Measurements from ENCODE around the gene TMC2. TPM values are rescaled to one million over a fixed set of nuclear protein-coding genes. Genes with fewer than 3 reads are reported as not detected.
"Not testable (repeated sequence)": the region's sequence is repeated elsewhere in the genome, so short reads cannot be mapped to it uniquely, and the experiment has no call there.

Gene TMC2
- total RNA-seq, 1 donor from 2014 or later: not detected

- no peaks in the 10 kb centered on the region for H3K27me3 ChIP-seq (ENCODE audit: low read depth)
- H3K9me3 ChIP-seq (replicated peaks): no peaks in the 10 kb centered on the region
- peaks cover 4% of the 10 kb centered on the region for H3K4me1 ChIP-seq
- H3K4me3 ChIP-seq: no peak overlapping the region
- H3K36me3 ChIP-seq: no peaks in the 10 kb centered on the region
- no peak for DNase-seq
- no peak for TF ChIP-seq CTCF (IDR thresholded peaks at IDR 0.05; ENCODE audit: borderline replicate concordance)
- H3K27ac ChIP-seq (replicated peaks): no peak overlapping the region
- intact Hi-C loops (cut with micrococcal nuclease): no loop called here
These were observed 18.3 kb upstream of the TMC2 start for GRCh38 chr20:2518096-2518495.

- H3K27ac ChIP-seq (replicated peaks): no peak overlapping the region
- DNase-seq: no peak
- H3K4me3 ChIP-seq: no peak overlapping the region
- no peaks in the 10 kb centered on the region for H3K9me3 ChIP-seq (replicated peaks)
- peaks cover 4% of the 10 kb centered on the region for H3K4me1 ChIP-seq
- no peaks in the 10 kb centered on the region for H3K36me3 ChIP-seq
- intact Hi-C loops (cut with micrococcal nuclease): no loop called here
- TF ChIP-seq CTCF (IDR thresholded peaks at IDR 0.05; ENCODE audit: borderline replicate concordance): no peak
- no peaks in the 10 kb centered on the region for H3K27me3 ChIP-seq (ENCODE audit: low read depth)
These were observed 17.8 kb upstream of the TMC2 start for GRCh38 chr20:2518558-2518957.

- H3K36me3 ChIP-seq: no peaks in the 10 kb centered on the region
- no peak for TF ChIP-seq CTCF (IDR thresholded peaks at IDR 0.05; ENCODE audit: borderline replicate concordance)
- H3K27me3 ChIP-seq (ENCODE audit: low read depth): no peaks in the 10 kb centered on the region
- peaks cover 8% of the 10 kb centered on the region for H3K4me1 ChIP-seq
- no peak overlapping the region for H3K27ac ChIP-seq (replicated peaks)
- DNase-seq: no peak
- no peaks in the 10 kb centered on the region for H3K9me3 ChIP-seq (replicated peaks)
- intact Hi-C loops (cut with micrococcal nuclease): no loop called here
- H3K4me3 ChIP-seq: no peak overlapping the region
These were observed 17.1 kb upstream of the TMC2 start for GRCh38 chr20:2519115-2519809.

GRCh38 chr20:2520617-2521016 is 15.8 kb upstream of the TMC2 start:
- Histone ChIP-seq H3K27ac (replicated peaks) (no peak overlapping the region), H3K27me3 (ENCODE audit: low read depth) (no peaks in the 10 kb centered on the region), H3K36me3 (no peaks in the 10 kb centered on the region), H3K9me3 (replicated peaks) (no peaks in the 10 kb centered on the region), H3K4me3 (no peak overlapping the region), H3K4me1 (peaks cover 22% of the 10 kb centered on the region)
- intact Hi-C loops (cut with micrococcal nuclease): loop anchor here (5.0 kb wide), 1 partner anchor 127 kb away; no protein-coding TSS in a partner anchor
- no peak for DNase-seq
- no peak for TF ChIP-seq CTCF (IDR thresholded peaks at IDR 0.05; ENCODE audit: borderline replicate concordance)

- H3K4me1 ChIP-seq: peaks cover 27% of the 10 kb centered on the region
- H3K27me3 ChIP-seq (ENCODE audit: low read depth): no peaks in the 10 kb centered on the region
- no peak for DNase-seq
- H3K36me3 ChIP-seq: no peaks in the 10 kb centered on the region
- intact Hi-C loops (cut with micrococcal nuclease): loop anchor here (5.0 kb wide), 1 partner anchor 126 kb away; no protein-coding TSS in a partner anchor
- TF ChIP-seq CTCF (IDR thresholded peaks at IDR 0.05; ENCODE audit: borderline replicate concordance): peak; percentile 94
- H3K27ac ChIP-seq (replicated peaks): no peak overlapping the region
- H3K9me3 ChIP-seq (replicated peaks): no peaks in the 10 kb centered on the region
- no peak overlapping the region for H3K4me3 ChIP-seq
These were observed 14.7 kb upstream of the TMC2 start for GRCh38 chr20:2521369-2522305.

- intact Hi-C loops (cut with micrococcal nuclease): loop anchor here (5.0 kb wide), 1 partner anchor 124 kb away; no protein-coding TSS in a partner anchor
- H3K9me3 ChIP-seq (replicated peaks); H3K36me3 ChIP-seq; H3K27ac ChIP-seq (replicated peaks); DNase-seq; H3K4me3 ChIP-seq; H3K27me3 ChIP-seq (ENCODE audit: low read depth): not testable (repeated sequence)
- H3K4me1 ChIP-seq: peaks cover 27% of the 10 kb centered on the region
These were observed 13.4 kb upstream of the TMC2 start for GRCh38 chr20:2522826-2523429.
